CD14-positive monocyte (primary cell): Measurements from ENCODE around the gene RNF212. TPM values are rescaled to one million over a fixed set of nuclear protein-coding genes. Genes with fewer than 3 reads are reported as not detected.
A peak's percentile ranks its signal among the peaks of the same experiment; 100 is the strongest.

ENCODE experiments used
- DNase-seq, 3 donors: peaks; one replicate each; pipeline ENCODE4 v3.0.0-alpha.2; 2011 to 2022
- H2AFZ ChIP-seq: 2 replicates; pipeline ENCODE4 v1.6.0; 2012; ENCODE audit warnings: mild to moderate bottlenecking, low read depth, low read length, inconsistent platforms; ENCODE audit not compliant: insufficient read depth, poor library complexity, severe bottlenecking
- H3K27ac ChIP-seq, 2 donors: 1 replicate in 1 of 2; 2 replicates in 1 of 2; pipeline ENCODE4 v1.5.1; 2012 to 2013; ENCODE audit warnings: low read length in 2 of 2, control low read depth in 1 of 2, inconsistent platforms in 1 of 2, low read depth in 1 of 2, mild to moderate bottlenecking in 1 of 2
- H3K27me3 ChIP-seq, 2 donors: one replicate each; pipeline versions ENCODE4 v1.6.0 to v1.6.1; 2011 to 2013; ENCODE audit warnings: low read length in 2 of 2; ENCODE audit not compliant: control insufficient read depth in 2 of 2, insufficient read depth in 2 of 2
- H3K36me3 ChIP-seq, 2 donors: replicated peaks in 1 of 2; 1 replicate in 1 of 2; 2 replicates in 1 of 2; pipeline versions ENCODE4 v1.5.1 to v1.6.1; 2012 to 2013; ENCODE audit warnings: low read length in 2 of 2, control low read depth in 1 of 2, inconsistent platforms in 1 of 2, mild to moderate bottlenecking in 1 of 2; ENCODE audit not compliant: insufficient read depth in 2 of 2, control insufficient read depth in 1 of 2
- H3K4me1 ChIP-seq, 2 donors: 1 replicate in 1 of 2; 2 replicates in 1 of 2; pipeline versions ENCODE4 v1.5.1 to v1.6.1; 2012 to 2013; ENCODE audit warnings: low read length in 2 of 2, control low read depth in 1 of 2, inconsistent platforms in 1 of 2, mild to moderate bottlenecking in 1 of 2, moderate library complexity in 1 of 2; ENCODE audit not compliant: insufficient read depth in 2 of 2, control insufficient read depth in 1 of 2
- H3K4me2 ChIP-seq: replicated peaks from 2 replicates; pipeline ENCODE3; 2012; ENCODE audit warnings: low read length, moderate library complexity, mild to moderate bottlenecking; ENCODE audit not compliant: poor library complexity, severe bottlenecking; ENCODE audit errors: extremely low read depth
- H3K4me3 ChIP-seq, 3 experiments: fragments of 200-600 bp in 1 of 3; sonication (generic) in 1 of 3; replicated peaks in 1 of 3; 1 replicate in 2 of 3; 2 replicates in 1 of 3; pipeline ENCODE4 v1.5.1; 2011 to 2013; ENCODE audit warnings: low read length in 3 of 3, mild to moderate bottlenecking in 3 of 3, control low read depth in 2 of 3, low read depth in 2 of 3, inconsistent platforms in 1 of 3, moderate library complexity in 1 of 3
- H3K79me2 ChIP-seq: 2 replicates; pipeline ENCODE4 v1.6.0; 2012; ENCODE audit warnings: mild to moderate bottlenecking, control low read depth, inconsistent platforms, low read length, moderate library complexity; ENCODE audit not compliant: insufficient read depth
- H3K9ac ChIP-seq: 2 replicates; pipeline ENCODE4 v1.6.0; 2017; ENCODE audit warnings: low read length, mild to moderate bottlenecking; ENCODE audit not compliant: insufficient read depth, poor library complexity, severe bottlenecking
- H3K9me3 ChIP-seq, 2 donors: replicated peaks in 1 of 2; 1 replicate in 1 of 2; 2 replicates in 1 of 2; pipeline versions ENCODE4 v1.5.1 to v1.6.1; 2012 to 2013; ENCODE audit warnings: low read length in 2 of 2, control low read depth in 1 of 2; ENCODE audit not compliant: control insufficient read depth in 1 of 2, insufficient read depth in 1 of 2
- H4K20me1 ChIP-seq: 2 replicates; pipeline ENCODE4 v1.6.0; 2012; ENCODE audit warnings: mild to moderate bottlenecking, low read length, control low read depth, moderate library complexity; ENCODE audit not compliant: insufficient read depth
- H3K27ac Mint-ChIP-seq, 7 donors: one replicate each; pipeline ENCODE4 v1.8.0; 2020; ENCODE audit warnings: mild to moderate bottlenecking in 7 of 7, mixed read lengths in 7 of 7, moderate library complexity in 6 of 7, inconsistent platforms in 2 of 7
- H3K27me3 Mint-ChIP-seq, 3 donors: one replicate each; pipeline ENCODE4 v1.8.0; 2021 to 2022; ENCODE audit warnings: low read depth in 3 of 3, mild to moderate bottlenecking in 3 of 3, mixed read lengths in 3 of 3, moderate library complexity in 3 of 3, inconsistent platforms in 1 of 3
- H3K36me3 Mint-ChIP-seq, 2 donors: one replicate each; pipeline ENCODE4 v1.8.0; 2020; ENCODE audit warnings: mixed read lengths in 2 of 2, inconsistent platforms in 1 of 2, mild to moderate bottlenecking in 1 of 2
- H3K4me1 Mint-ChIP-seq: one replicate; pipeline ENCODE4 v1.8.0; 2020; ENCODE audit warnings: mild to moderate bottlenecking, mixed read lengths
- H3K4me3 Mint-ChIP-seq, 2 donors: one replicate each; pipeline ENCODE4 v1.8.0; 2020; ENCODE audit warnings: mild to moderate bottlenecking in 2 of 2, mixed read lengths in 2 of 2, moderate library complexity in 1 of 2
- H3K9me3 Mint-ChIP-seq, 7 donors: one replicate each; pipeline ENCODE4 v1.8.0; 2020 to 2022; ENCODE audit warnings: mixed read lengths in 7 of 7, mild to moderate bottlenecking in 6 of 7, moderate library complexity in 6 of 7, inconsistent platforms in 2 of 7
- WGBS: methylation state at CpG from one replicate; pipeline ENCODE4 v1.1.5; 2013; ENCODE audit warnings: missing lambda C conversion rate; ENCODE audit not compliant: insufficient coverage; 5-methylcytosine and 5-hydroxymethylcytosine counted together
- intact Hi-C, 2 donors: fragments of 100-400 bp; cut with micrococcal nuclease; formaldehyde crosslinking; loops; one replicate each; pipeline versions ENCODE4 v1.15.0 to v1.15.1; 2023
- polyA plus RNA-seq, 3 donors: library from polyadenylated mRNA; depleted of rRNA in 1 of 3; unstranded in 2 of 3; stranded (reverse) in 1 of 3; fragments of 300-500 nt in 2 of 3; fragments of >200 nt in 1 of 3; fragmentation: Illumina TruSeq in 2 of 3; gene quantifications; 1 replicate in 2 of 3; 2 replicates in 1 of 3; pipeline ENCODE4 v1.2.3, GENCODE V29; 2012 to 2021
- TF ChIP-seq, protein P1 (sequence below): fragments of 200-600 bp; IDR thresholded peaks from one replicate; pipeline ENCODE4 v1.8.0; 2022; ENCODE audit warnings: antibody characterized with exemption, mild to moderate bottlenecking

Gene RNF212
- polyA plus RNA-seq, 3 donors = 0.17 to 0.83 TPM; not detected in 1

DNA sequence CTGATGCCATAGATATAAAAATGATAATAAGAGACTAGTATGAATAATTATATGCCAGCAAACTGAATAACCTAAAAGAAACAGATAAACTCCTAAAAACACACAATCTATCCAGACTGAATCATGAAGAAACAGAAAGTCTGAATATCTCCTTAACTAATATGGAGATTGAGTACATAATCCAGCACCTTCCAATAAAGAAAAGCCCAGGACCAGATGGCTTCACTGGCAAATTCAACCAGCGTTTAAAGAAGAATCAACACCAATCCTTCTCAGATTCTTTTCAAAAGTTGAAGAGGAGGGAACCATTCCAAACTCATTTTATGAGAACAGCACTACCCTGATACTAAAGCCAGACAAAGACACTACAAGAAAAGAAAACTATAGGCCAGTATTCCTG is 26.5 kb upstream of the RNF212 start:
- H3K27me3 Mint-ChIP-seq = peaks cover 16 to 24% (median 22%) of the 10 kb centered on the region in 3 donors
- H3K4me1 Mint-ChIP-seq = peaks cover 50% of the 10 kb centered on the region
- intact Hi-C loops = loop anchor here in 1 of 2 donors (2.0 kb wide), 1 partner anchor 207 kb away; the partner anchor contains the start of gene UVSSA
- Histone ChIP-seq H4K20me1 (no peaks in the 10 kb centered on the region), H3K36me3 (no peaks in the 10 kb centered on the region), H3K4me3 (no peak overlapping the region), H3K4me1 (peaks cover 26 to 35% of the 10 kb centered on the region in 2 donors), H3K27me3 (no peaks in the 10 kb centered on the region), H2AFZ (no peak overlapping the region), H3K27ac (no peak overlapping the region), H3K9ac (no peak overlapping the region), H3K4me2 (no peak overlapping the region), H3K9me3 (no peaks in the 10 kb centered on the region), H3K79me2 (no peaks in the 10 kb centered on the region)
- H3K9me3 Mint-ChIP-seq = peaks cover 0 to 6% (median 0%) of the 10 kb centered on the region in 7 donors
- no peak for DNase-seq
- H3K27ac Mint-ChIP-seq = no peak overlapping the region
- WGBS = no CpG with 5 or more reads among the region's 1 CpG
- no peak overlapping the region for H3K4me3 Mint-ChIP-seq
- H3K36me3 Mint-ChIP-seq = peaks cover 0 to 5% of the 10 kb centered on the region in 2 donors
- TF ChIP-seq, protein P1, sequence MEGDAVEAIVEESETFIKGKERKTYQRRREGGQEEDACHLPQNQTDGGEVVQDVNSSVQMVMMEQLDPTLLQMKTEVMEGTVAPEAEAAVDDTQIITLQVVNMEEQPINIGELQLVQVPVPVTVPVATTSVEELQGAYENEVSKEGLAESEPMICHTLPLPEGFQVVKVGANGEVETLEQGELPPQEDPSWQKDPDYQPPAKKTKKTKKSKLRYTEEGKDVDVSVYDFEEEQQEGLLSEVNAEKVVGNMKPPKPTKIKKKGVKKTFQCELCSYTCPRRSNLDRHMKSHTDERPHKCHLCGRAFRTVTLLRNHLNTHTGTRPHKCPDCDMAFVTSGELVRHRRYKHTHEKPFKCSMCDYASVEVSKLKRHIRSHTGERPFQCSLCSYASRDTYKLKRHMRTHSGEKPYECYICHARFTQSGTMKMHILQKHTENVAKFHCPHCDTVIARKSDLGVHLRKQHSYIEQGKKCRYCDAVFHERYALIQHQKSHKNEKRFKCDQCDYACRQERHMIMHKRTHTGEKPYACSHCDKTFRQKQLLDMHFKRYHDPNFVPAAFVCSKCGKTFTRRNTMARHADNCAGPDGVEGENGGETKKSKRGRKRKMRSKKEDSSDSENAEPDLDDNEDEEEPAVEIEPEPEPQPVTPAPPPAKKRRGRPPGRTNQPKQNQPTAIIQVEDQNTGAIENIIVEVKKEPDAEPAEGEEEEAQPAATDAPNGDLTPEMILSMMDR = no peak

DNA sequence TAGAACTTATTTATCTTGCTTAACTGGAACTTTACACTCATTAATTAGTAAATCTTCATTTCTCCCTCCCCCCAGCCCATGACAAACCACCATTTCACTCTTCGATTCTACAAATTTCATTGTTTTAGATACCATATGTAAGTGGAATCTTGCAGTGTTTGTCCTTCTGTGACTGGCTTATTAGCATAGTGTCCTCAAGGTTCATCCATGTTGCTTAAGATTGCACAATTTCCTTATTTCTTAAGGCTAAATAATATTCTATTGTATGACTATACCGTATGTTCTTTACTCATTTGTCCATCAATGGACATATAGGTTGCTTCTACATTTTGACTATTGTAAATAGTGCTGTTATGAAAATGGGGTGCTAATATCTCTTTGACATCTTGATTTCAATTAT is 24.5 kb upstream of the RNF212 start:
- Histone ChIP-seq H3K9ac (peak overlapping the region; percentile 61), H3K4me3 (peak overlapping the region; percentile 47 to 91 (median 76)), H3K27me3 (no peaks in the 10 kb centered on the region), H3K79me2 (no peaks in the 10 kb centered on the region), H3K36me3 (no peaks in the 10 kb centered on the region), H3K4me2 (peak overlapping the region; percentile 80), H3K9me3 (no peaks in the 10 kb centered on the region), H2AFZ (peak overlapping the region; percentile 77), H4K20me1 (no peaks in the 10 kb centered on the region), H3K27ac (peak overlapping the region; percentile 47 to 96), H3K4me1 (peaks cover 26 to 35% of the 10 kb centered on the region in 2 donors)
- Mint-ChIP-seq H3K36me3 (peaks cover 0 to 5% of the 10 kb centered on the region in 2 donors), H3K4me1 (peaks cover 50% of the 10 kb centered on the region), H3K27ac (peak overlapping the region; percentile 90 to 96 (median 93)), H3K27me3 (peaks cover 6 to 18% (median 18%) of the 10 kb centered on the region in 3 donors), H3K9me3 (no peaks in the 10 kb centered on the region), H3K4me3 (peak overlapping the region; percentile 57 to 89)
- TF ChIP-seq, protein P1 = no peak
- no CpG with 5 or more reads among the region's 2 CpGs for WGBS
- intact Hi-C loops = loop anchor here in 1 of 2 donors (2.0 kb wide), 1 partner anchor 209 kb away; the partner anchor contains the start of gene UVSSA
- peak; percentile 65 to 92 (median 76) for DNase-seq
